ENCODE results near the gene PATL1. TPM values are rescaled to one million over a fixed set of nuclear protein-coding genes. Genes with fewer than 3 reads are reported as not detected.

The PATL1 gene
- total and polyA plus RNA-seq, 2 experiments from 2014 or later = 12.9 to 19.6 TPM

DNA sequence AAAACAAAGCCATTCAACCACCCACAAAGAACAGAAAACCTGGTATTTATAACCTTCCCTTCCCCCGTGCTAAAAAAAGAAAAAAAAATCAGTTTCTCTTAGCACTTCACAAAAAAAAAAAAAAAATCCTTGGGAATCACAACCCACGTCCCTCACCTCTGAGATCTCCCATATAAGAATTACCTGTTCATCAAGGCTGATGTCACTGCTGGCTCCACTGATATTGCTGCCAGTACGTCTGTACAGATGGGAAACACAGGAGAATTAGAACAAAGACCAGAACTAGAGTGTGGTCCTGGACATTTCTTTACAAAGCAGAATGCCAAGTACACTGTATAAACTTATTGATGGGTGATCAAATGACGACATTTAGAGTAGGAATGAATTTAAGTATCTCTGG, 68.2 kb downstream of the PATL1 start:
- Histone ChIP-seq H3K27me3 (ENCODE audit: insufficient read depth) (no peaks in the 10 kb centered on the region), H3K36me3 (ENCODE audit: insufficient read depth) (peaks cover 29% of the 10 kb centered on the region), H2AFZ (no peak overlapping the region), H3K27ac (ENCODE audit: low read depth) (no peak overlapping the region), H3K4me2 (no peak overlapping the region), H3K4me1 (ENCODE audit: insufficient read depth) (no peaks in the 10 kb centered on the region), H3K4me3 (no peak overlapping the region), H3K79me2 (replicated peaks; ENCODE audit: insufficient read depth) (peaks cover 8% of the 10 kb centered on the region), H3F3A (replicated peaks; ENCODE audit: low read depth) (no peaks in the 10 kb centered on the region), H4K20me1 (replicated peaks; ENCODE audit: insufficient read depth) (peaks cover 14% of the 10 kb centered on the region), H3K9me2 (ENCODE audit: insufficient read depth) (no peaks in the 10 kb centered on the region)
- Mint-ChIP-seq H3K36me3 (ENCODE audit: low read depth) (peaks cover 69% of the 10 kb centered on the region), H3K4me3 (no peak overlapping the region), H3K4me1 (no peaks in the 10 kb centered on the region), H3K9me3 (no peaks in the 10 kb centered on the region; the same call in 2 of the 3 replicates), H3K27ac (no peak overlapping the region), H3K27me3 (ENCODE audit: insufficient read depth, low read depth, poor library complexity) (no peaks in the 10 kb centered on the region)
- TF ChIP-seq POLR2AphosphoS5 (IDR thresholded peaks at IDR 0.05; ENCODE audit: low read depth) (no peak), STAT1 (IDR thresholded peaks at IDR 0.05; ENCODE audit: unreplicated experiment) (no peak), JUNB (IDR thresholded peaks at IDR 0.05; ENCODE audit: unreplicated experiment) (no peak), EZH2phosphoT487 (IDR thresholded peaks at IDR 0.05; ENCODE audit: unreplicated experiment) (no peak)
- no peak for DNase-seq (ENCODE audit: low spot score)
- no peak for ATAC-seq

DNA sequence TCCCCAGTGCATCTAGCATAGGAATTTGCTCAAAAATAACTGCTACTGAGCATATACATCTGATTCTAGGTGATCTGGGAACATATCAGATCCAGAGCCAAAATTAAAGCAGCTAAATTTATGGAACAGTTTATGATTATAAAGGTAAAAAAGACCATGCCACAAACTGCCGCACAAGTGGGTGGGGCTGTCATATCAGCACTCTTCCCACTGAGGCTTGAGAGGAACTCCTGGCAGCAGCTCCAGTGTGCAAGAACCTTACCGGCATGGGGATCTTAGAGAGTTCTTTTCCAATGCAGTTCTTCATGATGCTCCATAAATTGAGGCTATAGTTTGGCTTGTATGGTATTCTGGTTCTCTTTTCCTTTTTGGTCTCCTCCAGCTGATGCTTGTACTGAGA, 68.6 kb downstream of the PATL1 start:
- no peak for DNase-seq (ENCODE audit: low spot score)
- peaks cover 14% of the 10 kb centered on the region for H4K20me1 ChIP-seq (replicated peaks; ENCODE audit: insufficient read depth)
- Mint-ChIP-seq H3K9me3 (no peaks in the 10 kb centered on the region; the same call in 2 of the 3 replicates), H3K4me1 (no peaks in the 10 kb centered on the region), H3K36me3 (ENCODE audit: low read depth) (peaks cover 71% of the 10 kb centered on the region), H3K27me3 (ENCODE audit: insufficient read depth, low read depth, poor library complexity) (no peaks in the 10 kb centered on the region), H3K4me3 (no peak overlapping the region), H3K27ac (no peak overlapping the region)
- H3K27me3 ChIP-seq (ENCODE audit: insufficient read depth) = no peaks in the 10 kb centered on the region
- ATAC-seq = no peak
- H3K27ac ChIP-seq (ENCODE audit: low read depth) = no peak overlapping the region
- no peaks in the 10 kb centered on the region for H3K9me2 ChIP-seq (ENCODE audit: insufficient read depth)
- H2AFZ ChIP-seq = no peak overlapping the region
- no peaks in the 10 kb centered on the region for H3F3A ChIP-seq (replicated peaks; ENCODE audit: low read depth)
- H3K36me3 ChIP-seq (ENCODE audit: insufficient read depth) = peaks cover 29% of the 10 kb centered on the region
- H3K4me1 ChIP-seq (ENCODE audit: insufficient read depth) = no peaks in the 10 kb centered on the region
- H3K4me3 ChIP-seq = no peak overlapping the region
- no peak overlapping the region for H3K4me2 ChIP-seq
- peaks cover 8% of the 10 kb centered on the region for H3K79me2 ChIP-seq (replicated peaks; ENCODE audit: insufficient read depth)
- TF ChIP-seq ZNF331 (CRISPR knock-in tag; IDR thresholded peaks at IDR 0.05; ENCODE audit: low read depth) = no peak
- TF ChIP-seq ZNF462 (CRISPR knock-in tag; IDR thresholded peaks at IDR 0.05) = no peak
- TF ChIP-seq, protein P1, sequence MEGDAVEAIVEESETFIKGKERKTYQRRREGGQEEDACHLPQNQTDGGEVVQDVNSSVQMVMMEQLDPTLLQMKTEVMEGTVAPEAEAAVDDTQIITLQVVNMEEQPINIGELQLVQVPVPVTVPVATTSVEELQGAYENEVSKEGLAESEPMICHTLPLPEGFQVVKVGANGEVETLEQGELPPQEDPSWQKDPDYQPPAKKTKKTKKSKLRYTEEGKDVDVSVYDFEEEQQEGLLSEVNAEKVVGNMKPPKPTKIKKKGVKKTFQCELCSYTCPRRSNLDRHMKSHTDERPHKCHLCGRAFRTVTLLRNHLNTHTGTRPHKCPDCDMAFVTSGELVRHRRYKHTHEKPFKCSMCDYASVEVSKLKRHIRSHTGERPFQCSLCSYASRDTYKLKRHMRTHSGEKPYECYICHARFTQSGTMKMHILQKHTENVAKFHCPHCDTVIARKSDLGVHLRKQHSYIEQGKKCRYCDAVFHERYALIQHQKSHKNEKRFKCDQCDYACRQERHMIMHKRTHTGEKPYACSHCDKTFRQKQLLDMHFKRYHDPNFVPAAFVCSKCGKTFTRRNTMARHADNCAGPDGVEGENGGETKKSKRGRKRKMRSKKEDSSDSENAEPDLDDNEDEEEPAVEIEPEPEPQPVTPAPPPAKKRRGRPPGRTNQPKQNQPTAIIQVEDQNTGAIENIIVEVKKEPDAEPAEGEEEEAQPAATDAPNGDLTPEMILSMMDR (conservative IDR thresholded peaks at IDR 0.05; ENCODE audit: low read depth in 2 of 2) = no peak
- no peak for TF ChIP-seq ETS1 (IDR thresholded peaks at IDR 0.05)
- TF ChIP-seq NANOG (IDR thresholded peaks at IDR 0.05; ENCODE audit: borderline replicate concordance) = no peak
- no peak for TF ChIP-seq EZH2 (IDR thresholded peaks at IDR 0.05; ENCODE audit: low read depth, unreplicated experiment)
- TF ChIP-seq STAT1 (IDR thresholded peaks at IDR 0.05; ENCODE audit: unreplicated experiment) = no peak
